Upper lobe of left lung (tissue), 6 donors: Measurements from ENCODE around the gene PRAC1. TPM values are rescaled to one million over a fixed set of nuclear protein-coding genes. Genes with fewer than 3 reads are reported as not detected.

Experiments used
- ATAC-seq, 2 donors: fragments of 200-7000 bp; cut with Tn5 transposase; one replicate each; pipeline ENCODE4 v1.9.1; 2022; ENCODE audit warnings: mild to moderate bottlenecking in 2 of 2, moderate library complexity in 2 of 2; ENCODE audit not compliant: low FRiP score in 2 of 2
- DNase-seq, 2 donors: peaks; one replicate each; pipeline ENCODE4 v3.0.0-alpha.2; 2019 to 2020
- H3K27ac ChIP-seq, 4 donors: fragments of 200-600 bp; sonication (generic); one replicate each; pipeline ENCODE4 v1.5.1; 2016 to 2019
- H3K27me3 ChIP-seq, 4 donors: fragments of 200-600 bp; sonication (generic); one replicate each; pipeline ENCODE4 v1.5.1; 2017 to 2019
- H3K36me3 ChIP-seq, 4 donors: fragments of 200-600 bp; sonication (generic); one replicate each; pipeline ENCODE4 v1.5.1; 2016 to 2019
- H3K4me1 ChIP-seq, 4 donors: fragments of 200-600 bp; sonication (generic); one replicate each; pipeline ENCODE4 v1.5.1; 2018 to 2019
- H3K4me3 ChIP-seq, 4 donors: fragments of 200-600 bp; sonication (generic); one replicate each; pipeline ENCODE4 v1.5.1; 2017 to 2019; ENCODE audit warnings: mild to moderate bottlenecking in 2 of 4, moderate library complexity in 1 of 4
- H3K9me3 ChIP-seq, 4 donors: fragments of 200-600 bp; sonication (generic); one replicate each; pipeline ENCODE4 v1.5.1; 2018 to 2019
- EP300 ChIP-seq, 4 donors: sonication (generic); formaldehyde crosslinking; IDR thresholded peaks; one replicate each; pipeline ENCODE4 v1.5.1; 2017; ENCODE audit warnings: antibody characterized with exemption in 4 of 4, control low read depth in 2 of 4
- POLR2A ChIP-seq, 4 donors: fragments of 450-650 bp; IDR thresholded peaks; one replicate each; pipeline ENCODE4 v1.5.1; 2016 to 2017; ENCODE audit warnings: antibody characterized with exemption in 4 of 4, mild to moderate bottlenecking in 2 of 4
- POLR2AphosphoS5 ChIP-seq, 2 donors: sonication (generic); formaldehyde crosslinking; IDR thresholded peaks; one replicate each; pipeline ENCODE4 v1.5.1; 2017; ENCODE audit warnings: antibody characterized with exemption in 2 of 2
- WGBS, 2 donors: methylation state at CpG; one replicate each; pipeline ENCODE4 v1.1.5; 2017 to 2018; 5-methylcytosine and 5-hydroxymethylcytosine counted together
- total RNA-seq, 6 donors: library from RNA; depleted of rRNA in 4 of 6; stranded (reverse); fragments of >200 nt in 4 of 6; gene quantifications; one replicate each; pipeline versions ENCODE4 v1.1.0 to v1.2.1, GENCODE V29; 2016 to 2021
- TF ChIP-seq, protein P1 (sequence below), 6 experiments: fragments of 450-650 bp in 4 of 6; fragments of 200-600 bp in 2 of 6; sonication (generic) in 2 of 6; IDR thresholded peaks; one replicate each; pipeline ENCODE4 v1.5.1; 2016 to 2019; ENCODE audit warnings: antibody characterized with exemption in 6 of 6
- donor health status: DM: no; HTN: no; CAD: no; lungs with moderate emphysema.
- donor health status: DM: no; HTN: yes; CAD: no; lungs with severe emphysema.

PRAC1 gene
- total RNA-seq, 6 donors from 2014 or later = not detected

GRCh38 chr17:48723423-48724250 is 1.3 kb upstream of the PRAC1 start:
- Histone ChIP-seq H3K4me3 (no peak overlapping the region), H3K4me1 (peaks cover 31 to 39% (median 36%) of the 10 kb centered on the region in 4 donors), H3K9me3 (no peaks in the 10 kb centered on the region), H3K36me3 (no peaks in the 10 kb centered on the region), H3K27ac (no peak overlapping the region), H3K27me3 (peaks cover 0 to 97% (median 71%) of the 10 kb centered on the region in 4 donors)
- ATAC-seq (no peak), DNase-seq (peak in 1 of 2 donors; percentile 72)
- TF ChIP-seq POLR2A (IDR thresholded peaks at IDR 0.05) (no peak), EP300 (IDR thresholded peaks at IDR 0.05) (no peak)
- TF ChIP-seq, protein P1, sequence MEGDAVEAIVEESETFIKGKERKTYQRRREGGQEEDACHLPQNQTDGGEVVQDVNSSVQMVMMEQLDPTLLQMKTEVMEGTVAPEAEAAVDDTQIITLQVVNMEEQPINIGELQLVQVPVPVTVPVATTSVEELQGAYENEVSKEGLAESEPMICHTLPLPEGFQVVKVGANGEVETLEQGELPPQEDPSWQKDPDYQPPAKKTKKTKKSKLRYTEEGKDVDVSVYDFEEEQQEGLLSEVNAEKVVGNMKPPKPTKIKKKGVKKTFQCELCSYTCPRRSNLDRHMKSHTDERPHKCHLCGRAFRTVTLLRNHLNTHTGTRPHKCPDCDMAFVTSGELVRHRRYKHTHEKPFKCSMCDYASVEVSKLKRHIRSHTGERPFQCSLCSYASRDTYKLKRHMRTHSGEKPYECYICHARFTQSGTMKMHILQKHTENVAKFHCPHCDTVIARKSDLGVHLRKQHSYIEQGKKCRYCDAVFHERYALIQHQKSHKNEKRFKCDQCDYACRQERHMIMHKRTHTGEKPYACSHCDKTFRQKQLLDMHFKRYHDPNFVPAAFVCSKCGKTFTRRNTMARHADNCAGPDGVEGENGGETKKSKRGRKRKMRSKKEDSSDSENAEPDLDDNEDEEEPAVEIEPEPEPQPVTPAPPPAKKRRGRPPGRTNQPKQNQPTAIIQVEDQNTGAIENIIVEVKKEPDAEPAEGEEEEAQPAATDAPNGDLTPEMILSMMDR (IDR thresholded peaks at IDR 0.05) = no peak
- 8 to 10% methylated on average over 37 to 42 of the region's 42 CpGs for WGBS, 2 donors

DNA sequence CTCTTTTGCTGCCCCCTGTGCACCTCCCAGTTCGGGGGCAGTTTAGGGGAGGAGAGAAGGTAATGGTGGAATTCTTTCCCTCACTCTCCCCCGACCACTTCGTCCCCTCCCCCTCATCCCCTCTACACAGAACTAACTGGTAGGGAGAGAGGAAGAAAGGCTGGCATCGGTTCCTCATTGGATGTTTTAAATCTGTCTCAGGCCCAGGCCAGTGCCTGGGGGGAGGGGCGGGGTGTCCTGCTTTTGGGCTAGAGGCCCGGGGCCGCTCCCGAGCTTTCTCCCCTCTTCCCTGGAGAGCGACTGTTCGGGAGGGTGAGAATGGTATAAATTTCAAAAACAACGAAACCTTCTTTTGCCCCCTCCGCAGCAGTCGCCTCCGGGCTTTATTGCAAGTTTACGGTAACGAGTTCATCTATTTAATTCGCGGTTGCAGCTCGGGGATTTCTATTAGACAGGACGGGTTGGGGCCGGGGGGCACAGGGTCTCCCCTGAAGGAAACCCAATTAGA is 651 bp upstream of the PRAC1 start, which contains the start of gene PRAC2:
PRAC2 (plus strand) TSS at position 271 of the 508 bp plus-strand sequence. CDS start 1,226 bp downstream, outside the sequence.
- H3K36me3 ChIP-seq = no peaks in the 10 kb centered on the region
- DNase-seq = no peak
- H3K4me3 ChIP-seq = no peak within 1 kb of the TSS
- ATAC-seq = no peak
- no peaks in the 10 kb centered on the region for H3K9me3 ChIP-seq
- TF ChIP-seq POLR2AphosphoS5 (IDR thresholded peaks at IDR 0.05) (no peak), POLR2A (IDR thresholded peaks at IDR 0.05) (no peak), EP300 (IDR thresholded peaks at IDR 0.05) (no peak)
- TF ChIP-seq, protein P1 (IDR thresholded peaks at IDR 0.05) = no peak
- 1 to 5% methylated on average over 19 to 21 of the region's 21 CpGs for WGBS, 2 donors
- peaks cover 0 to 96% (median 68%) of the 10 kb centered on the region in 4 donors for H3K27me3 ChIP-seq
- peaks cover 29 to 37% (median 31%) of the 10 kb centered on the region in 4 donors for H3K4me1 ChIP-seq
- no peak within 1 kb of the TSS for H3K27ac ChIP-seq

GRCh38 chr17:48721009-48721402 is 1.3 kb downstream of the PRAC1 start:
- Histone ChIP-seq H3K4me3 (no peak overlapping the region), H3K9me3 (no peaks in the 10 kb centered on the region), H3K27me3 (peaks cover 0 to 91% (median 63%) of the 10 kb centered on the region in 4 donors), H3K27ac (no peak overlapping the region), H3K4me1 (peaks cover 29 to 37% (median 31%) of the 10 kb centered on the region in 4 donors), H3K36me3 (no peaks in the 10 kb centered on the region)
- no peak for TF ChIP-seq EP300 (IDR thresholded peaks at IDR 0.05)
- no peak for TF ChIP-seq POLR2AphosphoS5 (IDR thresholded peaks at IDR 0.05)
- DNase-seq (no peak), ATAC-seq (no peak)
- 50 to 56% methylated on average over 1 of the region's 1 CpG for WGBS, 2 donors

- H3K36me3 ChIP-seq = no peaks in the 10 kb centered on the region
- peaks cover 0 to 90% (median 58%) of the 10 kb centered on the region in 4 donors for H3K27me3 ChIP-seq
- DNase-seq = no peak
- H3K4me3 ChIP-seq = no peak overlapping the region
- no peak for TF ChIP-seq POLR2A (IDR thresholded peaks at IDR 0.05)
- no peak for TF ChIP-seq POLR2AphosphoS5 (IDR thresholded peaks at IDR 0.05)
- no peak for TF ChIP-seq EP300 (IDR thresholded peaks at IDR 0.05)
- TF ChIP-seq, protein P1 (IDR thresholded peaks at IDR 0.05) = no peak
- no peaks in the 10 kb centered on the region for H3K9me3 ChIP-seq
- 19 to 21% methylated on average over 10 to 11 of the region's 11 CpGs for WGBS, 2 donors
- no peak overlapping the region for H3K27ac ChIP-seq
- ATAC-seq = no peak
- peaks cover 29 to 37% (median 31%) of the 10 kb centered on the region in 4 donors for H3K4me1 ChIP-seq
These were observed 1.9 kb downstream of the PRAC1 start for GRCh38 chr17:48720266-48721008.
